ENCODE data around the gene CBLB.

GRCh38 chr3:105823149-105823867 lies 45.5 kb downstream of the CBLB start:
- TF ChIP-seq CTCF (IDR thresholded peaks at IDR 0.05) (no peak), POLR2A (IDR thresholded peaks at IDR 0.05) (no peak)
